Renal cortical epithelial cell (primary cell): ENCODE results near the gene ZMYND8. TPM values are rescaled to one million over a fixed set of nuclear protein-coding genes. Genes with fewer than 3 reads are reported as not detected.

ENCODE experiments used
- DNase-seq: peaks from one replicate; pipeline ENCODE4 v3.0.0-alpha.2; 2011; ENCODE audit warnings: low read depth
- total RNA-seq: library from RNA; depleted of rRNA; stranded (reverse); fragments of >200 nt; gene quantifications from 2 replicates; pipeline ENCODE4 v1.2.3, GENCODE V29; 2014

The ZMYND8 gene
- total RNA-seq, 1 donor from 2014 or later = 21.9 TPM

DNA sequence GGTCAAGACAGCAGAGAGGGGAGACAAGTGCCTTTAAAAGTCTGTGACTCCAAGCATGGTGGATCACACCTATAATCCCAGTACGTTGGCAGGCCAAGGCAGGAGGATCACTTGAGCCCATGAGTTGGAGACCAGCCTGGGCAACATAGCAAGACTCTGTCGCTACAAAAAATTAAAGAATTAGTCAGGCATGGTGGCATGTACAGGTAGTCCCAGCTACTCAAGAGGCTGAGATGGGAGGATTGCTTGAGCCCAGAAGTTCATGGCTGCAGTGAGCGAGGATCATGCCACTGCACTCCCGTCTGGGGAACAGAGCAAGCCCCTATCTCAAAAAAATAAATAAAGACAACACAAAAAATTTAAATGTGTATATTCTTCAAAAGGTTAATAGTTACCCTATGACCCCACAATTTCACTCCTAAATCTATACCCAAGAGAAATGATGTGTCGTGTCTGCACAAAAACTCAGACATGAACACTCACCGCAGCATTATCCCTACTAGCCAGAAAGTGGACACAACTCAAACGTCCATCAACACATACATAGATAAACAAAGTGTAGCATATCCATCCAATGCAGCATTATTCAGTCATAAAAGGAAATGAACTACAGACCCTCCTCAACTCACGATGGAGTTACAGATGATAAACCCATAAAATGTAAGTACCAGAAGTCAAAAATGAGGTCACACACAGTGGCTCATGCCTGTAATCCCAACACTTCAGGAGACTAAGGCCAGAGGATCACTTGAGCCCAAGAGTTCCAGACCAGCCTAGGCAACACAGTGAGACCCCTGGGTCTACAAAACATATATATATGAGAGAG is 23.9 kb downstream of the ZMYND8 start:
- DNase-seq = no peak

- peak; percentile 93 for DNase-seq
Measured at GRCh38 chr20:47330933-47331708, 25.4 kb downstream of the ZMYND8 start.

GRCh38 chr20:47330071-47330470 is 26.4 kb downstream of the ZMYND8 start:
- no peak for DNase-seq

- DNase-seq = no peak
Measured at GRCh38 chr20:47328129-47328528, 28.4 kb downstream of the ZMYND8 start.

DNA sequence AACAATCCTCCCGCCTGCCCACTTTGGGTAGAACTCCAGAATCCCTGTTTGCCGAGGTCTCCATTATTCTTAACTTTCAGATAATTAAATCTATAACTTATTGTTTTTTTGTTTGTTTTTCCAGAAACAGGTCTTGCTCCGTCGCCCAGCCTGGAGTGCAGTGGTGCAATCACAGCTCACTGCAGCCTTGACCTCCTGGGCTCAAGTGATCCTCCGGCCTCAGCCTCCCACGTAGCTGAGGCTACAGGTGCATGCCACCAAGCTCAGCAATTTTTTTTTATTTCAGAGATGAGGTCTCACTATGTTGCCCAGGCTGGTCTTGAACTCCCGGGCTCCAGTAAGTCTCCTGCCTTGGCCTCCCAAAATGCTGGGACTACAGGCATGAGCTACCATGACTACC is 28.8 kb downstream of the ZMYND8 start:
- DNase-seq = no peak

- no peak for DNase-seq
Measured at GRCh38 chr20:47326658-47327268, 29.7 kb downstream of the ZMYND8 start.

GRCh38 chr20:47325242-47325641 is 31.3 kb downstream of the ZMYND8 start:
- DNase-seq = no peak

DNA sequence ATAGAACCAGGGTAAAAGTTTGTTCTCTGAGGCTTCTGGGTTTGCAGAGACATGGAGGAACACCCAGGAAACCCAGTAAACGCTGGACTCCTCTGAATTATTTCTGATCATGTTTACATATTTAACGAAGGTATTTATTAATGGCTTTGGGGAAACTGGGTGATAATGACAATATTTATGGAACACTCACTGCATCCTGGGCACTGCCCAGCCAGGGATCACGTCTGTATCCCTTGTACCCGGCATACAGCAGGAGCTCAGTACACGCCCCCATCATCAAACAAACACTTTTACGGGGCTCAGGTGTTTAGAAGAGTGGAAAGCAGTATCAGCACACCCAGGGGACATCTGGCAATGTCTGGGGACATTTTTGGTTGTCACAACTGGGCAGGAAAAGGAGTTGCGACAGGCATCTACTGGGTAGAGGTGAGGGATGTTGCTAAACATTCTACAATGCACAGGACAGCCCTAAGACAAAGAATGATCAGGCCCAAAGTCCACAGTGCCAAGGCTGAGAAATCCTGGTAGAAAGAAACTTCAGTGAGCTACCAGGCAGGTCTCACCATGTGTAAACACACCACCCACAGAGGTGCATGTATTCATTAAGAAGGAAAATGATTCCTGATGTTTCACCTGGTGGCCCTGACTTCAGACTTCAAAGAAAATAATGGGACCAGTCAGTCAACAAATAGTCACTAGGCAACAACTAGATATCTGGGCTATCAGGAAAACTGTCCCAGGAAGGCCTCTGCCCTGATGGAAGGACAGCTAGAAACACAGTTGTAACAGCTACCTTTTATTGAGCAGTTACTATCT is 35.3 kb downstream of the ZMYND8 start:
- DNase-seq = peak; percentile 73

DNA sequence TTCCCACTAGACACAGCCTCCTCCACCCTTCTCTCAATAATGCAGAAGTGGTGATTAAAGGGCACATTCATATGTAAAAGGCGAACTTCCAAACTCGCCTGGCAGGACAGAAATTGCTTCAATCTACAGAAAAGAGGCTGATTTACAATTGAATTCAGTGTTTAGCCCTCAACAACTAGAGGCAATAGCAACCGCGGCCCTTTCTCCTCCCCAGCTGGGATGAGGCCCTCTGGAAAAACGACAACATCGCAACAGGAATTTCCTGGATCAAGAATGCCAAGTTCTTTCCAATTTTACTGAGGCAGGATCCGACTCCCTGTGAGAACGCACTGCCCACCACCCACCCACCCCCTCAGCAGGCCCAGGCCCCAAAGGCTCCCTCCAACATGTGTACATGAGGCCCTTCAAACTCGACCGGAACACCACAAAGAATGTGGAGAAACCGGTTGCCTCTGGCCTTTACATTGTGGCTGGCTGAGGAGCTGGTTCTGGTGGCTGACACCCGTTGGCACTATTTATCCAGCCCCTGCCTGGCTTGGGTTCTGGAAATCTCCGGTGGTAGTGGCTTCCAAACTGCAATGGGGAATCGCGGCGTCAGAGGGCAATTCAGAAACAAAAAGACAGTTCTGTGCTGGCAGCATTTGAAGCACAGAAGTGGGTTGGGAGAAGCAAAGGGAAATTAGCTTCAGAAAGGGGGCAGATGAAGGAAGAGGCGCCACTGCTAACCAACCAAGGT is 36.8 kb downstream of the ZMYND8 start:
- DNase-seq = peak; percentile 68

- peak; percentile 89 for DNase-seq
Measured at GRCh38 chr20:47318586-47319516, 37.6 kb downstream of the ZMYND8 start.

GRCh38 chr20:47318027-47318585 is 38.4 kb downstream of the ZMYND8 start:
- peak; percentile 82 for DNase-seq

GRCh38 chr20:47317127-47317895 is 39.2 kb downstream of the ZMYND8 start:
- DNase-seq = peak; percentile 98

DNA sequence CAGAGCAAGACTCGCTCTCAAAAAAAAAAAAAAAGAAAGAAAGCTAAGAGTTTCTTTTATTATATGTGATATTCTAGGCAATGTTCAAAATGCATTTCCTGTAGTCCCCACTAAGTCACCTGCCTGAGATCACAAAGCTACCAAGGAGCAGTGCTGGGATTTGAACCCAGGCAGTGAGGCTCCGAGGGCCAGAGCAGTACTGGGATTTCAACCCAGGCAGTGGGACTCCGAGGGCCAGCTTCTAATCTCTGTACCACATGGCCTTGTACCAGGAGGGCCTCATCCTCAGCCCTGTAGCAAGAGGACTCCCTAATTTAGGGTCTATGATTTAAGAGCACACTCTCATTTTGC is 39.7 kb downstream of the ZMYND8 start:
- no peak for DNase-seq

DNA sequence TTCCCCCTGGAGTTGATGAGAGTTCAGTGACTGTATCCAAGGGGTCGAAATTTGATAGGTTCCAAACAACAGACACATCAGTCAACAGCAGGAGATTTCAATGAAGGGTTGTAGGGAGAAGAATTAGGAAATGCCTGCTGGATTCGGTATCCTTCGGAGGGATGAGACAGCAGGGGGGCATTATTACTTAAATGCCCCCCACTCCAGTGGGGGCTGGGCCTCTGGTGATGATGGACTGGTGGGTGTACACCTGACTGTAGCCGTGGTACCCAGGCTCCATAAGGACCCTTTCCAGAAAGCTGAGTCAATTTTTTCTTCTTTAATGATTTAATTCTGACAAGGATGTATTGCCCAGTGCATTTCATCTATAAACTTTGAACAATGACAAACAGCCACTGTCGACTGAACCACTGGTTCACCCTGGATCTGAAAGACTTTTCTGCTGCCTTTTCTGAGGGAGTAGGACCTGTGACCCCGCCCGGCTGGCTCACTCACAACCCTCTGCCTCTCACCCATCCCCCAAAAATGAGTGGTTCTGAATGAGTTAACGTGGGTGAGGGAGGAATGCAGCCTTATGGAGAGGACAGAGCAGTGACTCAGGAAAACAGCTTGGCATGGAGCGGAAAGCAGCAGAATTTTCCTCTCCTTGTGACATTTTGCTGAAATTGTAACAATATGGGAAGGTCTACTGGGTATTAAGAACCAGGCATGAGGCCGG is 41.0 kb downstream of the ZMYND8 start:
- DNase-seq = peak; percentile 96

- DNase-seq = no peak
Measured at GRCh38 chr20:47314647-47315338, 41.7 kb downstream of the ZMYND8 start.

DNA sequence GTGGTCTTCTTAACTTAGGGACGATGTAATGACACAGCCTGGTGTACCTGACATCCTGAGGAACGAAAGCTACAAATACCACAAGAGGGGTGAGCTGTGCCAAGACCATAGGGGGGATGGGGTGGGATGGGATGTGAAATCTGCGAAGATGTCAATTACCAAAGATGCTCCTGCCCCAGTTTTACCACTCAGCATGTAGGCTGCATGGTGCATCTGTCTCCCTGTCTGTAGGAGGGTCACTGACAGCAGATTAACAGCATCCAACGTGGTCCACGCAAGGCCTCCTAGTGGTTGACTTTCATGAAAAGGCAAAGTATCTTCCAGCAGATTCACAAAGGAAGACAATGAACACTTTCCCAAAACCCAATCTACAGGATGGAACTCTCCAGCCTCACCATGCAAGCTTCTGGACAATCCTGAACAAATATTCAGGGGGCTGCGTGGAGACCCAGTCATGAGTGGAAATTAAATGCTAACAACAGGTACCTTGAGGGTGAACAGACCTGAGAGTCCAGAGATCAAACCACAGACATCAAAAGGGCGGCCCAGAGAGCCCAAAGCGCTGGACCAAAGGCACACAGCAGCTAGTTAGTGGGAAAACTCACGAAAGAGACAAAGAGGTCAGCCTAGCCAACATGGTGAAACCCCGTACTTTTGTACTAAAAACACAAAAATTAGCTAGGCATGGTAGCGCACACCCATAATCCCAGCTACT is 44.4 kb downstream of the ZMYND8 start:
- DNase-seq = no peak

GRCh38 chr20:47311211-47311610 is 45.3 kb downstream of the ZMYND8 start:
- DNase-seq = no peak
